Measurements from ENCODE around the gene EFCAB14.
"Not testable (repeated sequence)": the region's sequence is repeated elsewhere in the genome, so short reads cannot be mapped to it uniquely, and the experiment has no call there.

The EFCAB14 gene

GRCh38 chr1:46721686-46722205 lies 2.8 kb upstream of the EFCAB14 start:
- DNase-seq (ENCODE audit: low read depth in 2 of 2) = no peak

GRCh38 chr1:46721204-46721603 lies 2.3 kb upstream of the EFCAB14 start:
- no peak for DNase-seq (ENCODE audit: low read depth in 2 of 2)

GRCh38 chr1:46720319-46720718 lies 1.4 kb upstream of the EFCAB14 start:
- not testable (repeated sequence) for DNase-seq (ENCODE audit: low read depth in 2 of 2)

GRCh38 chr1:46719689-46720088 lies 775 bp upstream of the EFCAB14 start:
- DNase-seq (ENCODE audit: low read depth in 2 of 2) = no peak

GRCh38 chr1:46718340-46718726 lies 581 bp downstream of the EFCAB14 start:
- DNase-seq (ENCODE audit: low read depth in 2 of 2) = no peak

GRCh38 chr1:46717654-46718053 lies 1.3 kb downstream of the EFCAB14 start:
- no peak for DNase-seq (ENCODE audit: low read depth in 2 of 2)

- DNase-seq (ENCODE audit: low read depth in 2 of 2) = no peak
Observed at GRCh38 chr1:46714976-46715375, 3.9 kb downstream of the EFCAB14 start.

GRCh38 chr1:46708121-46708520 lies 10.8 kb downstream of the EFCAB14 start:
- no peak for DNase-seq (ENCODE audit: low read depth in 2 of 2)

GRCh38 chr1:46705408-46705807 lies 13.5 kb downstream of the EFCAB14 start:
- no peak for DNase-seq (ENCODE audit: low read depth in 2 of 2)

GRCh38 chr1:46703927-46704641 lies 14.8 kb downstream of the EFCAB14 start:
- no peak for DNase-seq (ENCODE audit: low read depth in 2 of 2)

- DNase-seq (ENCODE audit: low read depth in 2 of 2) = no peak
Observed at GRCh38 chr1:46699666-46700065, 19.2 kb downstream of the EFCAB14 start.

- DNase-seq (ENCODE audit: low read depth in 2 of 2) = no peak
Observed at GRCh38 chr1:46697053-46697452, 21.9 kb downstream of the EFCAB14 start.

- not testable (repeated sequence) for DNase-seq (ENCODE audit: low read depth in 2 of 2)
Observed at GRCh38 chr1:46694676-46695075, 24.2 kb downstream of the EFCAB14 start.

GRCh38 chr1:46692811-46693770 lies 25.8 kb downstream of the EFCAB14 start:
- no peak for DNase-seq (ENCODE audit: low read depth in 2 of 2)

GRCh38 chr1:46691997-46692790 lies 26.7 kb downstream of the EFCAB14 start:
- no peak for DNase-seq (ENCODE audit: low read depth in 2 of 2)

- DNase-seq (ENCODE audit: low read depth in 2 of 2) = peak in 1 of 2 experiments; percentile 13
Observed at GRCh38 chr1:46690931-46691421, 27.9 kb downstream of the EFCAB14 start.

GRCh38 chr1:46689897-46690296 lies 29.0 kb downstream of the EFCAB14 start:
- no peak for DNase-seq (ENCODE audit: low read depth in 2 of 2)

- no peak for DNase-seq (ENCODE audit: low read depth in 2 of 2)
Observed at GRCh38 chr1:46689356-46689755, 29.6 kb downstream of the EFCAB14 start.

GRCh38 chr1:46687921-46688509 lies 30.9 kb downstream of the EFCAB14 start:
- no peak for DNase-seq (ENCODE audit: low read depth in 2 of 2)

GRCh38 chr1:46687093-46687659 lies 31.7 kb downstream of the EFCAB14 start:
- peak in 1 of 2 experiments; percentile 17 for DNase-seq (ENCODE audit: low read depth in 2 of 2)

GRCh38 chr1:46686255-46686654 lies 32.7 kb downstream of the EFCAB14 start:
- no peak for DNase-seq (ENCODE audit: low read depth in 2 of 2)
